Measurements from ENCODE around the gene RBM42.
"Not testable (repeated sequence)": the region's sequence is repeated elsewhere in the genome, so short reads cannot be mapped to it uniquely, and the experiment has no call there.

RBM42 gene, protein sequence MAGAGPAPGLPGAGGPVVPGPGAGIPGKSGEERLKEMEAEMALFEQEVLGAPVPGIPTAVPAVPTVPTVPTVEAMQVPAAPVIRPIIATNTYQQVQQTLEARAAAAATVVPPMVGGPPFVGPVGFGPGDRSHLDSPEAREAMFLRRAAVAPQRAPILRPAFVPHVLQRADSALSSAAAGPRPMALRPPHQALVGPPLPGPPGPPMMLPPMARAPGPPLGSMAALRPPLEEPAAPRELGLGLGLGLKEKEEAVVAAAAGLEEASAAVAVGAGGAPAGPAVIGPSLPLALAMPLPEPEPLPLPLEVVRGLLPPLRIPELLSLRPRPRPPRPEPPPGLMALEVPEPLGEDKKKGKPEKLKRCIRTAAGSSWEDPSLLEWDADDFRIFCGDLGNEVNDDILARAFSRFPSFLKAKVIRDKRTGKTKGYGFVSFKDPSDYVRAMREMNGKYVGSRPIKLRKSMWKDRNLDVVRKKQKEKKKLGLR

GRCh38 chr19:35628565-35629331, at the start of gene RBM42:
Gene RBM42, plus strand, starts transcription at chr19:35629036. Its CDS starts 118 bp downstream, at chr19:35629154.
- DNase-seq (ENCODE audit: low spot score), result peak; percentile 97

GRCh38 chr19:35582760-35583159, 46.1 kb upstream of the RBM42 start:
- no peak for DNase-seq (ENCODE audit: low spot score)

GRCh38 chr19:35585848-35586247, 43.0 kb upstream of the RBM42 start, which contains the start of gene PMIS2:
Gene PMIS2, plus strand, starts transcription at chr19:35586173. Its CDS starts 87 bp downstream, at chr19:35586260.
- DNase-seq (ENCODE audit: low spot score), result peak; percentile 46

- no peak for DNase-seq (ENCODE audit: low spot score)
These were observed 41.5 kb upstream of the RBM42 start for GRCh38 chr19:35587321-35587720.

- no peak for DNase-seq (ENCODE audit: low spot score)
These were observed 38.0 kb upstream of the RBM42 start for GRCh38 chr19:35590875-35591274.

GRCh38 chr19:35592226-35592625, 36.6 kb upstream of the RBM42 start:
- peak; percentile 17 for DNase-seq (ENCODE audit: low spot score)

DNA sequence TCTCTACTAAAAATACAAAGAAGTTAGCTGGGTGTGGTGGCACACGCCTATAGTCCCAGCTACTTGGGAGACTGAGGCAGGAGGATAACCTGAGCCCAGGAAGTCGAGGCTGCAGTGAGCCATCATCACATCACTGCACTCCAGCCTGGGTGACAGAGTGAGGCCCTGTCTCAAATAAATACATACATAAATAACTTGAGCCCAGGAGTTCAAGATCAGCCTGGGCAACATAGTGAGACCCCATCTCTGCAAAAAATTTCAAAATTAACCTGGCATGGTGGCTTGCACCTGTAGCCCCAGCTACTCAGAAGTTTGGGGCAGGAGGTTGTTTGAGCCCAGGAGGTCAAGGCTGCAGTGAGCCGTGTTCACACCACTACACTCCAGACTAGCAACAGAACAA, 33.8 kb upstream of the RBM42 start:
- DNase-seq (ENCODE audit: low spot score), result not testable (repeated sequence)

GRCh38 chr19:35595928-35596327, 32.9 kb upstream of the RBM42 start:
- no peak for DNase-seq (ENCODE audit: low spot score)

DNA sequence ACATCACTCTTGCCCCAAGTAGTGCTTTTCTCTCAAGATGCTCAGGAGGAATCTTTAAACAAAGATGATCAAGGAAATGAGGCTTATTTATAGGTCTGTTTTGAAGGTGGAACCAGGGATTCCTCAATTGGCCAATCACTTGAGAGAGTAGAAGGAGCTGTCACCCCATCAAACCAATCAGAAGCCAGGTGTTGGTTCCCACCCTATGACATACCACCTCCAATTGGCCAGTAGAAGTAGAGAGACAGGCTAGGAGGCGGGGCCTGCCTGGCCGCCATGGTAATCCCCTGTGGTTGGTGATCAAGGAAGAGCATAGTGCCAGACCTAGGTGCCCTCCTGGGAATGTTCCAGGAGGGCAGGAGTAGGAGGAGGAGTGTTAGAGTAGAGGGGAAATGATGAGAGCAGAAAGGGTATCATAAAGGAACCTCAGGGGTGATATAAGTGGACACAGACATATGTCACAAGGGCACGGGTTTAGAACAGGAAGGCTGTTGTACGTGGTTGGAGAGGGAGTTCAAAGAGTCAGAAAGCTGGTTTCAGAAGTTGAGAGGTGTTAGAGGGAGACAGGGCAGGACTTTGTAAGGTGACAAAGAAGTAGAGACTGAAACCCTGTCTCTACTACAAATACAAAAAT, 32.4 kb upstream of the RBM42 start:
- DNase-seq (ENCODE audit: low spot score), result peak; percentile 40

GRCh38 chr19:35601971-35602370, 26.9 kb upstream of the RBM42 start:
- DNase-seq (ENCODE audit: low spot score), result no peak

DNA sequence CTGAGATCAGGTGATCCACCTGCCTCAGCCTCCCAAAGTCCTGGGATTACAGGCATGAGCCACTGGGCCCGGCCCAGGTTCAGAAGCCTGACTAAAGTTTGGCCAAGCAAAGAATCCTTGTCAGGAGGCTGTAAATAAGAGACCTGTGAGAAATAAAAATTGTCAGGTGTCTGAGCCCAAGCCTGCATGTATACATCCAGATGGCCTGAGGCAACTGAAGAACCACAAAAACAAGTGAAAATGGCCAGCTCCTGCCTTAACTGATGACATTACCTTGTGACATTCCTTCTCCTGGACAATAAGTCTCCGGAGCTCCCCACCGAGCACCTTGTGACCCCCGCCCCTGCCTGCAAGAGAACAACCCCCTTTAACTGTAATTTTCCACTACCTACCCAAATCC, 24.4 kb upstream of the RBM42 start:
- DNase-seq (ENCODE audit: low spot score), result not testable (repeated sequence)

DNA sequence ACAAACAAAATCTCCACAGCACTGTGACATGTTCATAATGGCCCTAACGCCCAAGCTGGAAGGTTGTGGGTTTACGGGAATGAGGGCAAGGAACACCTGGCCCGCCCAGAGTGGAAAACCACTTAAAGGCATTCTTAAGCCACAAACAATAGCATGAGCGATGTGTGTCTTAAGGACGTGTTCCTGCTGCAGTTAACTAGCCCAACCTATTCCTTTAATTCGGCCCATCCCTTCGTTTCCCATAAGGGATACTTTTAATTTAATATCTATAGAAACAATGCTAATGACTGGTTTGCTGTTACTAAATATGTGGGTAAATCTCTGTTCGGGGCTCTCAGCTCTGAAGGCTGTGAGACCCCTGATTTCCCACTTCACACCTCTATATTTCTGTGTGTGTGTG, 21.7 kb upstream of the RBM42 start:
- not testable (repeated sequence) for DNase-seq (ENCODE audit: low spot score)

DNA sequence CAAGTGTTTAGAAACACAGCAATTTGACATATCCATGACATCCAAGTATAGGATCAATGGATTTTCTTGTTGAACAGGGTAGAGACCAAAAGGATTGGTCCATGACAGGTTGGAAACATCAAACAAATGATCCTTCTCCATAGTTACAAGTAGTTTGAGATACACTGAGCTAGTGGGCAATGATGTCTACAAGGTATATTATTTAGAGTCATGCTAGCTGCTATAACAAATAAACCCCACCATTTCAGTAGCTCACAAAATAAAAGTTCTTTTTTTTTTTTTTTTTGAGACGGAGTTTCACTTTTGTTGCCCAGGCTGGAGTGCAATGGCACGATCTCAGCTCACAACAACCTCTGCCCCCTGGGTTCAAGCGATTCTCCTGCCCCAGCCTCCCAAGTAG, 21.2 kb upstream of the RBM42 start:
- DNase-seq (ENCODE audit: low spot score), result no peak

DNA sequence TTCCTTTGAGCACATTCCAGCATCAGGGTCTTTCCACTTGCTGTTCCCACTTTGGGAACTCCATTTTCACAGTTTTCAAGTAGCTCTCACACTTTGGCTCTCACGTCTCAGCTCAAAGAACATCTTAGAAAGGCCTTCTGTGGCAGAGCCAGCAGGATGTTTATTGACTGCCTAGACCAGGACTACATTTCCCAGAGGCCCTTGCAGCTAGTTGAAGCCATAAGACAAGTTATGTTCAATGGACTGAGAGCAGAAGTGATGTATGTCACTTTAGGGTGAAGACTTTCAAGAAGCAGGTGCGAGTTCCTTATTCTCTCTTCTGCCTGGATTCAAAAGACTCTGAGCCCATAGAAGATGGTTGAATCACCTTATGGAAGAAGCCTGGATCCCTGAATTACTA, 20.6 kb upstream of the RBM42 start:
- no peak for DNase-seq (ENCODE audit: low spot score)

- no peak for DNase-seq (ENCODE audit: low spot score)
These were observed 18.9 kb upstream of the RBM42 start for GRCh38 chr19:35609851-35610353.

- no peak for DNase-seq (ENCODE audit: low spot score)
These were observed 16.6 kb upstream of the RBM42 start for GRCh38 chr19:35612224-35612558.

- DNase-seq (ENCODE audit: low spot score), result peak; percentile 94
These were observed 16.1 kb upstream of the RBM42 start, which contains the start of gene HAUS5 for GRCh38 chr19:35612559-35613321. Gene HAUS5, plus strand, starts transcription at chr19:35612735. Its CDS starts 60 bp downstream, at chr19:35612795.

- DNase-seq (ENCODE audit: low spot score), result no peak
These were observed 15.3 kb upstream of the RBM42 start for GRCh38 chr19:35613574-35613973.

DNA sequence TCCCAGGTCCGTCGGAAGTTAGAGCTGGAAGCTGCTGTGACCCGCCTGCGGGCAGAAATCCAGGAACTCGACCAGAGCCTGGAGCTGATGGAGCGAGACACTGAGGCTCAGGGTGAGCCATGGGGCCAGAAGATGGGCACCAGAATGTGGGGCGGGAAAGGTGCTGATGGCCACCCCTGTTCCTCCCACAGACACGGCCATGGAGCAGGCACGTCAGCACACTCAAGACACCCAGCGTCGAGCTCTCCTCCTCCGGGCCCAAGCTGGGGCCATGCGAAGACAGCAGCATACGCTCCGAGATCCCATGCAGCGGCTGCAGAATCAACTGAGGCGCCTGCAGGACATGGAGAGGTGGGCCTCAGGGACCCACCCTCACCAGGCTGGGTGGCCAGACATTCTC, 13.8 kb upstream of the RBM42 start:
- DNase-seq (ENCODE audit: low spot score), result no peak

GRCh38 chr19:35618857-35619256, 10.0 kb upstream of the RBM42 start:
- DNase-seq (ENCODE audit: low spot score), result no peak

DNA sequence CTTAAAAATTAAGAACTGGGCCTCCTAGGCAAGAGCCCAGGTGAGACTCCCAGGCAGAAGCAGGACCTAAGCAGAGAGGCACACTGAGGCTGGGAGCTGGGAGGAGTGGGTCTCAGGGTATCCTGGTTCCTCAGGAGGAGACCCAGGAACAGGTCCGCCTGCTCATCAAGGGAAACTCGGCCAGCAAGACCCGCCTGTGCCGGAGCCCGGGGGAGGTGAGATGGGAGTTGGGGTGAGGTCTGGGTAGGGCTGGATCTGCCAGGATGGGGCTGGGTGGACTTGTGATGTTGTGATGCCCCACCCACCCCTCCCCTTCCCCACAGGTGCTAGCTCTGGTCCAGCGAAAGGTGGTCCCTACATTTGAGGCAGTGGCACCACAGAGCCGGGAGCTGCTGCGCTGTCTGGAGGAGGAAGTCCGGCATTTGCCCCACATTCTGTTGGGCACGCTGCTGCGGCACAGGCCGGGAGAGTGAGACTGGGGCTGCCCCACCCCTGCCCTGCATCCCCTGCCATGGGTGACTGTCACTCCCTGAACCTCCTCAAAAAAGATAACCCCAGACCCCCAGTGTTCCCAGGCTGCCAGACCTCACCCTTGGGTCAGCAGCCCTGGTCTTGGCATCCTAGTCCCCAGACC, 9.4 kb upstream of the RBM42 start:
- DNase-seq (ENCODE audit: low spot score), result no peak
